Limb (tissue), 2 donors: ENCODE results near the gene TMEM187.

Experiments
- DNase-seq, 2 donors: peaks; one replicate each; pipeline ENCODE4 v3.0.0-alpha.2; 2016; ENCODE audit errors: extremely low spot score in 2 of 2

TMEM187 gene

GRCh38 chrX:153995504-153995903, 22.9 kb downstream of the TMEM187 start:
- DNase-seq = no peak

- DNase-seq = no peak
These were observed 26.9 kb downstream of the TMEM187 start for GRCh38 chrX:153999359-154000037.

- DNase-seq = no peak
These were observed 27.5 kb downstream of the TMEM187 start for GRCh38 chrX:154000051-154000450.

- DNase-seq = no peak
These were observed 29.7 kb downstream of the TMEM187 start for GRCh38 chrX:154002215-154002719.

- DNase-seq = no peak
These were observed 31.8 kb downstream of the TMEM187 start for GRCh38 chrX:154004315-154004714.

- no peak for DNase-seq
These were observed 34.4 kb downstream of the TMEM187 start for GRCh38 chrX:154006947-154007346.

- DNase-seq = no peak
These were observed 36.0 kb downstream of the TMEM187 start for GRCh38 chrX:154008521-154008920.

- no peak for DNase-seq
These were observed 38.0 kb downstream of the TMEM187 start for GRCh38 chrX:154010330-154011087.

- no peak for DNase-seq
These were observed 39.1 kb downstream of the TMEM187 start for GRCh38 chrX:154011376-154012335.

- DNase-seq = peak in 1 of 2 donors; percentile 43
These were observed 39.9 kb downstream of the TMEM187 start for GRCh38 chrX:154012336-154012991.

GRCh38 chrX:154013001-154013421, 40.5 kb downstream of the TMEM187 start:
- no peak for DNase-seq

GRCh38 chrX:154013614-154014360, 41.2 kb downstream of the TMEM187 start:
- DNase-seq = peak; percentile 28 to 62

- DNase-seq = no peak
These were observed 42.2 kb downstream of the TMEM187 start for GRCh38 chrX:154014429-154015380.

- no peak for DNase-seq
These were observed 43.2 kb downstream of the TMEM187 start for GRCh38 chrX:154015581-154016264.

- no peak for DNase-seq
These were observed 44.0 kb downstream of the TMEM187 start for GRCh38 chrX:154016366-154017076.

- DNase-seq = no peak
These were observed 45.4 kb downstream of the TMEM187 start for GRCh38 chrX:154017766-154018517.

GRCh38 chrX:154018518-154019060, 46.0 kb downstream of the TMEM187 start:
- DNase-seq = no peak
